Neutrophil (primary cell): ENCODE data around the gene FCN1.

Experiments used
- H3K27ac ChIP-seq: fragments of 200-600 bp; sonication (generic); 2 replicates; pipeline ENCODE4 v1.5.1; 2016; ENCODE audit warnings: mild to moderate bottlenecking, moderate library complexity
- H3K27me3 ChIP-seq: fragments of 200-600 bp; sonication (generic); 2 replicates; pipeline ENCODE4 v1.6.0; 2016; ENCODE audit warnings: mild to moderate bottlenecking
- H3K36me3 ChIP-seq: fragments of 200-600 bp; sonication (generic); 2 replicates; pipeline ENCODE4 v1.5.1; 2017
- H3K4me1 ChIP-seq, 2 experiments: fragments of 200-600 bp in 1 of 2; sonication (generic) in 1 of 2; 1 replicate in 1 of 2; 2 replicates in 1 of 2; pipeline versions ENCODE4 v1.5.1 to v1.6.1; 2013 to 2016; ENCODE audit warnings: low read depth in 1 of 2, low read length in 1 of 2, mild to moderate bottlenecking in 1 of 2, moderate library complexity in 1 of 2; ENCODE audit not compliant: control insufficient read depth in 1 of 2, insufficient read depth in 1 of 2
- H3K4me3 ChIP-seq, 2 experiments: fragments of 200-600 bp in 1 of 2; sonication (generic) in 1 of 2; 1 replicate in 1 of 2; 2 replicates in 1 of 2; pipeline ENCODE4 v1.5.1; 2013 to 2016; ENCODE audit warnings: low read depth in 1 of 2, low read length in 1 of 2, mild to moderate bottlenecking in 1 of 2, moderate library complexity in 1 of 2
- H3K9me3 ChIP-seq: fragments of 200-600 bp; sonication (generic); 2 replicates; pipeline ENCODE4 v1.5.1; 2016
- TF ChIP-seq, protein P1 (sequence below): fragments of 200-600 bp; sonication (generic); IDR thresholded peaks from 2 replicates; pipeline ENCODE4 v1.5.1; 2016; ENCODE audit warnings: antibody characterized with exemption

The FCN1 gene

GRCh38 chr9:134942788-134943184 lies 25.1 kb upstream of the FCN1 start:
- Histone ChIP-seq H3K36me3 (no peaks in the 10 kb centered on the region), H3K27ac (no peak overlapping the region), H3K4me1 (peaks cover 15 to 20% of the 10 kb centered on the region in 2 experiments), H3K4me3 (no peak overlapping the region), H3K27me3 (peaks cover 10% of the 10 kb centered on the region), H3K9me3 (no peaks in the 10 kb centered on the region)
- TF ChIP-seq, protein P1, sequence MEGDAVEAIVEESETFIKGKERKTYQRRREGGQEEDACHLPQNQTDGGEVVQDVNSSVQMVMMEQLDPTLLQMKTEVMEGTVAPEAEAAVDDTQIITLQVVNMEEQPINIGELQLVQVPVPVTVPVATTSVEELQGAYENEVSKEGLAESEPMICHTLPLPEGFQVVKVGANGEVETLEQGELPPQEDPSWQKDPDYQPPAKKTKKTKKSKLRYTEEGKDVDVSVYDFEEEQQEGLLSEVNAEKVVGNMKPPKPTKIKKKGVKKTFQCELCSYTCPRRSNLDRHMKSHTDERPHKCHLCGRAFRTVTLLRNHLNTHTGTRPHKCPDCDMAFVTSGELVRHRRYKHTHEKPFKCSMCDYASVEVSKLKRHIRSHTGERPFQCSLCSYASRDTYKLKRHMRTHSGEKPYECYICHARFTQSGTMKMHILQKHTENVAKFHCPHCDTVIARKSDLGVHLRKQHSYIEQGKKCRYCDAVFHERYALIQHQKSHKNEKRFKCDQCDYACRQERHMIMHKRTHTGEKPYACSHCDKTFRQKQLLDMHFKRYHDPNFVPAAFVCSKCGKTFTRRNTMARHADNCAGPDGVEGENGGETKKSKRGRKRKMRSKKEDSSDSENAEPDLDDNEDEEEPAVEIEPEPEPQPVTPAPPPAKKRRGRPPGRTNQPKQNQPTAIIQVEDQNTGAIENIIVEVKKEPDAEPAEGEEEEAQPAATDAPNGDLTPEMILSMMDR = no peak

DNA sequence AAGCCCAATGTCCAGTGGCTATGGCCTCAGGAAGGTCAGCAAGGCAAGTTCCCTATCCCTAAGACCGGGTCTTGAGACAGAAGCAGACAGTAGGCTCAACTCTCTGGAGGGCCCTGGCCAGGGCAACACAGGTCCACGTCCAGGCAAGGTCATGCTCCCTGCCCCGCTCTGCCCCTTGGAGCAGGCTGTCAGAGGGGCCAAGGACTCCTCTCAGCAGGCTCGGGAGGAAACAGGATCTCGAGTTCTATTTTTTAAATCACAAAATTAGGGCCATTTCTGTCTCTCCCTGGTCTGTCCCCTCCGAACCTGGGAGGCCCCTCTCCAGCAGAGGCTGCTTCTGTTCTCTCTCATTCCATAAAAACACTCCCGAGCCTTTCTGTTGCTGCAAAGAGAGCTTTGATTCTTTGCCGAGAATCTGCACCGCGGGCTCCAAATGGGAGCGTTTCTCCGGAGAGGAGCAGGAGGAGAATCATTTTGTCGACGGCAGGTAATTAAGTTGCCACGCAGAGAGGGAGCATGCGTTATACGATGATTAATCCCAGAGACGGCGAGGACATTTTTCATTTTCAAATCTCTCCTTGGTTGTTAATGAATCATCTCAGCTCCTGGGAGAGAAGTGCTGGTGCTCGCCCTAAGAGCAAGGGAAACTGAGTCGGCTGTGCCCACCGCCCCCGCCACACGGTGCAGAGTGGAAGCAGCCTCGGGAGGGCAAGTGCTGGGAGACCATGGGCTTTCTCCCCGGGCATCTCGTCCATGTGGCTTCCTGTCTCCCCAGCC lies 24.5 kb upstream of the FCN1 start:
- TF ChIP-seq, protein P1 = no peak
- Histone ChIP-seq H3K27ac (no peak overlapping the region), H3K4me3 (no peak overlapping the region), H3K36me3 (no peaks in the 10 kb centered on the region), H3K27me3 (peaks cover 10% of the 10 kb centered on the region), H3K9me3 (no peaks in the 10 kb centered on the region), H3K4me1 (peaks cover 21 to 26% of the 10 kb centered on the region in 2 experiments)

DNA sequence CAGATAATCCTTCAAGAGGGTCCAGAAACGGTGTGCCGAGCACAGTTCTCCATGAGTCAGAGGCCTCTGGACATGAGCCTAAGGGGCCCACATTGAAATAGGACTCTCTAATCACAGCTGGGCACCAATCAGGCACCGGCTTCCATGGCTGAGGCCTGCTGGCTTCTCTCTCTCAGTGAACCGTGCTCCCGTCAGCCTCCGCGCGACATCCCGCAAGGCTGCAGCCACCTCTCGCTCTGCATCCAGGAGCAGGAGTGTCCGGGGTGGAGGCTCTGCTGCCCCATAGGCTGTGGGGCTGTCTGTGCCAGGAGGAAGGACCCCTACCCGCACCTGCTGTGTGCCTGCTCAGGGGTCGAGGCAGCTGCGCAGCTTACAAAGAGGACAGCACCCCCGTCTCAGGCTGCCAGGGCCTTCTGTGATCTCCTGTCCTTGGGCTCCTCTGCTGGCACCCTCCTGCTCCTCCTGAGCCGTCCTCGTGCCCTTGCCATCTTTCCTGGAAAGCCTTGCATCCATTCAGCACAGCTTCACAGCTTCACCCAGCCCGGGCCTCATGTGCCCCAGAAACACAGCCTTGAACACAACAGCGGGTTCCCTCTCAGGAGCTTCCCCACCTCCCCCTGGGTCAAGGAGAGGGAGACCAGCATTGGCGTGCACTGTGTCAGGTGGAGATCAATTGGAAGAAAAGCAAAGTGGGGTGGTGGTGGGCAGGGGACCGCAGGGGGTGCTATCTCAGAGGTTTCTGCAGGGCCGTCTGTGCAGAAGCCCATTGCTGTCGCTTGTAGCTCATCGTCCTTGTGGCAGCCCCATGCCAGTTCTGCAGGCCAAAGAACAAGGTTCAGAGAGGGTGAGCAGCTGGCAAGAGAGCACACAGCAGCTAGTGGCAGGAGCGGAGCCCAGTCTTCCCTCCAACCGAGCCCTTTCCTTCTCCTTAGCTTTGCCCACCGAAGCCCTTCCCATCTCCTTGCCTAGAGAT lies 22.8 kb upstream of the FCN1 start:
- Histone ChIP-seq H3K27me3 (peaks cover 10% of the 10 kb centered on the region), H3K36me3 (no peaks in the 10 kb centered on the region), H3K4me1 (peaks cover 38 to 43% of the 10 kb centered on the region in 2 experiments), H3K4me3 (no peak overlapping the region), H3K9me3 (no peaks in the 10 kb centered on the region), H3K27ac (no peak overlapping the region)
- TF ChIP-seq, protein P1 = no peak

GRCh38 chr9:134939836-134940235 lies 22.1 kb upstream of the FCN1 start:
- Histone ChIP-seq H3K9me3 (no peaks in the 10 kb centered on the region), H3K27ac (no peak overlapping the region), H3K4me3 (no peak overlapping the region), H3K36me3 (no peaks in the 10 kb centered on the region), H3K27me3 (peaks cover 10% of the 10 kb centered on the region), H3K4me1 (peaks cover 45 to 49% of the 10 kb centered on the region in 2 experiments)
- TF ChIP-seq, protein P1 = no peak

DNA sequence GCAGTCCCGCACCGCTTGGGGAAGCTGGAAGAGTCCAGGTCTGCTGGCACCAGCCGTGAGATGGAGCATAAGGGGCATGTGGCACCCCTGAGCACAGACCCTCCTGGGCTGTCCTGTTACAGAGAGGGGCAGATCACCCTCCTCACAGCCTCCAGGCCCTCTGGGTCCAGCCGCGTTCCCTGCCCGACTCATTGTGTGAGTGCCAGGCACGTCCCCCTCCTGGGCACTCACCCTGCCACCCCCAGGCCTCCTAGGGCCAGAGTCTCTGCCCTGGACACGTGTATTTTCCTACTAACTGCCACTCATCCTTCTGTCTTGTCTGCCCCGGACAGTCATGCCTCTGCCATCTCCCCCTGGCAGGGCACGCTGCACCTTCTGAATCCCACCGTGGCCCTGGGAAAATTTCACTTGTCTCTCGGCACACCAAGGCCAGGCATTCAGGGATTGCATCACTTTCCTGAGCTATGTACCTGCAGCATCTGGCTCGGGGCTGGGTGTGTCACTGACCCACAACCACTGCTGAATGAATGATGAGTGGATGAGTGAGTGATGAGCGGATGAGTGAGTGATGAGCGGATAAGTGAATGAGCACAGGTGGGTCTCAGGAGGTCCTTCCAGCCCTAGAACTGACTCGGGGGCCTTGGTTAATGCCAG lies 21.5 kb upstream of the FCN1 start:
- peaks cover 51 to 56% of the 10 kb centered on the region in 2 experiments for H3K4me1 ChIP-seq
- TF ChIP-seq, protein P1 = no peak
- no peaks in the 10 kb centered on the region for H3K36me3 ChIP-seq
- H3K27ac ChIP-seq = no peak overlapping the region
- peaks cover 10% of the 10 kb centered on the region for H3K27me3 ChIP-seq
- H3K4me3 ChIP-seq = no peak overlapping the region
- H3K9me3 ChIP-seq = no peaks in the 10 kb centered on the region
